Stimulated activated naive CD8-positive, alpha-beta T cell treated with anti-CD3 and anti-CD28 coated beads, Interleukin-15, Interleukin-2, amounts not matched to agents 100 ng/mL and 50 ng/mL, for 24 hours (primary cell): Measurements from ENCODE around the gene CTNNB1.

Source experiments
- H3K27ac Mint-ChIP-seq: one replicate; pipeline ENCODE4 v1.8.0; 2021; ENCODE audit warnings: mild to moderate bottlenecking, mixed read lengths
- H3K27me3 Mint-ChIP-seq: one replicate; pipeline ENCODE4 v1.8.0; 2021; ENCODE audit warnings: mixed read lengths
- H3K36me3 Mint-ChIP-seq: one replicate; pipeline ENCODE4 v1.8.0; 2021; ENCODE audit warnings: low read depth, mixed read lengths
- H3K4me1 Mint-ChIP-seq: one replicate; pipeline ENCODE4 v1.8.0; 2021; ENCODE audit warnings: low read depth, mixed read lengths
- H3K4me3 Mint-ChIP-seq: one replicate; pipeline ENCODE4 v1.8.0; 2021; ENCODE audit warnings: mild to moderate bottlenecking, mixed read lengths
- H3K9me3 Mint-ChIP-seq: one replicate; pipeline ENCODE4 v1.8.0; 2021; ENCODE audit warnings: mixed read lengths

The CTNNB1 gene

GRCh38 chr3:41200669-41201021 is 1.3 kb downstream of the CTNNB1 start:
- H3K4me1 Mint-ChIP-seq = peaks cover 55% of the 10 kb centered on the region
- peaks cover 25% of the 10 kb centered on the region for H3K36me3 Mint-ChIP-seq
- no peaks in the 10 kb centered on the region for H3K9me3 Mint-ChIP-seq
- H3K27me3 Mint-ChIP-seq = peaks cover 15% of the 10 kb centered on the region
- peak overlapping the region; percentile 80 for H3K27ac Mint-ChIP-seq
- peak overlapping the region; percentile 89 for H3K4me3 Mint-ChIP-seq

DNA sequence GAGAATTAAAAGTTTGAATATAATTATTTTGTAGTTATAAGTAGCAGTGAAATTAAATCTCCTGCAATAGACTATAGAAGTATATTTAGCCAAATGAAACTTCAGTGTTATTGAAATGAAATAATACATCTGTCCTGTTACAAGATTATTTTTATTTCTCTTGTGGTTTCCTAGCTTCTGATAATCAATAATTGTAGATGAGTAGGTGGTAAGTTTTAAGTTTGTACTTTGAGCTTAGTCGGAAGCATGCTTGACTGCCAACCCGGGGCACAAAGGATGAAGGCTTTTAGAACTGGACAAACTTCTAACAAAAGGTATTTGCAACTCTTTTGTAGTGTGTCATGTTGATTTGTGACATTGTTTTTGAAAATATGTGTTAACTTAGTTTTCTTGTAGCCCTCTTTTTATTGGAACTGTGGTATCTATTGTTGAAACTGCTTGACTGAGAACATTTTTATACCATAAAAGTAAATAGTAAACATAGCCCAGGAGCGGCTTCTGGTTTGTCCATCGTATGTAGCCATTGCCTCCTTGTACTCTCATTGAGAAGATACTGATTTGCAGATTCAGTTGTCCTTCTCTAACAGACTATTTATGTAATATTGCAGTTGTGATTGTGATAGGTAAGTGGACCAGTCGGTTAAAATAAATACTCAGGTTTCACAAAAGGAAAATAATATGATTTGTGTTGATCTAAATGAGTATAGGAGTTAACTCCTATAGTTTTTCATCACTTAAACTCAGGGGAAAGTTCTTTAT is 2.9 kb downstream of the CTNNB1 start:
- Mint-ChIP-seq H3K4me1 (peaks cover 71% of the 10 kb centered on the region), H3K9me3 (no peaks in the 10 kb centered on the region), H3K36me3 (peaks cover 25% of the 10 kb centered on the region), H3K27me3 (peaks cover 9% of the 10 kb centered on the region), H3K27ac (peak overlapping the region; percentile 34), H3K4me3 (peak overlapping the region; percentile 89)

- Mint-ChIP-seq H3K4me1 (peaks cover 77% of the 10 kb centered on the region), H3K9me3 (no peaks in the 10 kb centered on the region), H3K4me3 (peak overlapping the region; percentile 89), H3K27ac (peak overlapping the region; percentile 65), H3K27me3 (peaks cover 6% of the 10 kb centered on the region), H3K36me3 (peaks cover 28% of the 10 kb centered on the region)
Measured at GRCh38 chr3:41202834-41203345, 3.6 kb downstream of the CTNNB1 start.

DNA sequence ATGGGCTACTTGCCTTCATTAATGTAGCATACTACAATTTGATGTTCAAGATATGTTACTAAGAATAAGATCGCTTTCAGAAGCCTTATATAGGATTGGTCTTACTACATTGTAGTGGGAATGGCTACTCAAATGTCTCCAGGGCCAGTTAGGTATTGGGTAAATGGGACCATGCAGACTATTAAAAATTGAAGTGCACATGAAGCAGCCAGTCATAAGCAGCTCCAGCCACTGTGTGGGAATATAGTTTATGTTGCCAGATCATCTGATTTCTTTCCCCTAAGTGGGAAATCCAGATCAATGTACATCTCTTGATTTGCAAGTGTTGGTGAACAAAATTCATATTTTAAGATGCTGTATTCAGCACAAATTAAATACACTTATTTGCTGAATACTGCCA is 5.1 kb downstream of the CTNNB1 start:
- H3K36me3 Mint-ChIP-seq = peaks cover 43% of the 10 kb centered on the region
- H3K27ac Mint-ChIP-seq = no peak overlapping the region
- no peaks in the 10 kb centered on the region for H3K27me3 Mint-ChIP-seq
- H3K9me3 Mint-ChIP-seq = no peaks in the 10 kb centered on the region
- peaks cover 88% of the 10 kb centered on the region for H3K4me1 Mint-ChIP-seq
- H3K4me3 Mint-ChIP-seq = no peak overlapping the region

GRCh38 chr3:41205591-41205990 is 6.3 kb downstream of the CTNNB1 start:
- Mint-ChIP-seq H3K27me3 (no peaks in the 10 kb centered on the region), H3K4me3 (peak overlapping the region; percentile 1), H3K27ac (peak overlapping the region; percentile 15), H3K4me1 (peaks cover 92% of the 10 kb centered on the region), H3K9me3 (no peaks in the 10 kb centered on the region), H3K36me3 (peaks cover 46% of the 10 kb centered on the region)

DNA sequence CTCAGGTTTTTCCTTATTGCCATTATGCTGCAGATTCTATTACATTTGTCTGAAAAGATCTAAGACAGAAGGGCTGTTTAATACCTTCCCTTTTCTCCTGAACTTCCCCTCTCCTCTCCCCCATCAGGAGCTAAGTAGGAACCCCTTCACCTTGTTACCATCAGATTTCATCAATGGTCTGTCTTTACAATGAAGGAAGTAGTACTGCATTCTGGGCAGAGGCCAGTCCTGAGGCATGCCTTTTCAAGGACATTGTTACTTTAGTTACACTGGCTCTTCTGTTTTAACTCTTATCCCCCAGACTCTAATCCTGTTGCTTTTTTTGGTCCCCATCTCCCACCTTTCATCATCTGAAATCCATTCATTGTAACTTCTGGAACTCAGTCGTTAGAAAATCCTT is 8.1 kb downstream of the CTNNB1 start:
- no peak overlapping the region for H3K4me3 Mint-ChIP-seq
- H3K9me3 Mint-ChIP-seq = peaks cover 3% of the 10 kb centered on the region
- H3K27ac Mint-ChIP-seq = peak overlapping the region; percentile 31
- H3K36me3 Mint-ChIP-seq = peaks cover 41% of the 10 kb centered on the region
- no peaks in the 10 kb centered on the region for H3K27me3 Mint-ChIP-seq
- H3K4me1 Mint-ChIP-seq = peaks cover 87% of the 10 kb centered on the region

DNA sequence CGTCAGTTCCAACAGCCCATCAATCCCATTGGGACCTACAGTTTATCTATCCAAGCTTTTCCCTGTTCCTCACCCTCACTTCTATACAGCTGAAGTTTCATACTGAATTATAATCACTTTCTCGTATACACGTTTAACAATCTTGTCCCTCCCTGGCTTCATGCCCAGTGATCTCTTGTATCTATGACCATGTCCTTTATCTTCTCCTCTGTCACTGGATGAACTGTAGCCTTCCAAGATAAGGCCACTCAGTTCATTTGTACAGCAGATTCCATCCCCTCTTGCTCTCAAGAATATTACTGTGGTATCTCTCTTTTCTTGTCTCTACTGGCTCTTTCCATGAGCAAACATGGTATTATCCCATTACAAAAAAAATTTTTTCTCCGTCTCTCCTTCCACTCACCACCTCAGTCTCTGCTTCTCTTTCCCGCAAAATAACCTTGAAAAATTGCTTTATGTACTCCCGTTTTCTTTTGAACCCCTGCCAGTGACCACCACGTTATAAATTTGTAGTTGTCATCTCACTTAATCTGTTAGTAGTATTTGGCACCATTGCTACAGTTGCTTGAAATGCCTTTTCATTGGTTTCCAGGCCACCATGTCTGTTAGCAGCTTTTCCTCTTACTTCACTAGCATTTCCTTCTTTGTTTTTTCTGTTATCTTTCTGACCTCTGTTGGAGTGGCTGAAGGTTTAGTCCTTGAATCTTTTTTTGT is 9.4 kb downstream of the CTNNB1 start:
- peaks cover 87% of the 10 kb centered on the region for H3K4me1 Mint-ChIP-seq
- H3K36me3 Mint-ChIP-seq = peaks cover 38% of the 10 kb centered on the region
- peaks cover 3% of the 10 kb centered on the region for H3K9me3 Mint-ChIP-seq
- peak overlapping the region; percentile 77 for H3K27ac Mint-ChIP-seq
- H3K27me3 Mint-ChIP-seq = no peaks in the 10 kb centered on the region
- H3K4me3 Mint-ChIP-seq = no peak overlapping the region

DNA sequence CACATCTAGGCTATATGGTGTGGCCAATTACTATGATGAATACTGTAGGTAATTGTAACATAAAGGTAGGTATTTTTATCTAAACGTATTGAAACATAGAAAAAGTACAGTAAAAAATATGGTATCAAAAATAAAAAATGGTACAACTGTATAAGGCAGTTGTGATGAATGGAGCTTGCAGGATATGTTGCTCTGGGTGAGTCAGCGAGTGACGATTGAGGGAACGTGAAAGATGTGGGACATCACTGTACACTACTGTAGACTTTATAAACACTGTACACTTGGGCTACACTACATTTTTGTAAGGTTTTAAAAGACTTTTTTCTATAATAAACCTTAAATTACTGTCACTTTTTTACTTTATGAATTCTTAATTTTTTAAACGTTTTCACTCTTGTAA is 10.3 kb downstream of the CTNNB1 start:
- no peak overlapping the region for H3K4me3 Mint-ChIP-seq
- no peaks in the 10 kb centered on the region for H3K27me3 Mint-ChIP-seq
- H3K27ac Mint-ChIP-seq = no peak overlapping the region
- peaks cover 35% of the 10 kb centered on the region for H3K36me3 Mint-ChIP-seq
- H3K4me1 Mint-ChIP-seq = peaks cover 87% of the 10 kb centered on the region
- H3K9me3 Mint-ChIP-seq = peaks cover 3% of the 10 kb centered on the region

GRCh38 chr3:41210966-41211365 is 11.7 kb downstream of the CTNNB1 start:
- no peak overlapping the region for H3K4me3 Mint-ChIP-seq
- H3K4me1 Mint-ChIP-seq = peaks cover 86% of the 10 kb centered on the region
- H3K27ac Mint-ChIP-seq = no peak overlapping the region
- H3K27me3 Mint-ChIP-seq = no peaks in the 10 kb centered on the region
- H3K9me3 Mint-ChIP-seq = peaks cover 3% of the 10 kb centered on the region
- peaks cover 39% of the 10 kb centered on the region for H3K36me3 Mint-ChIP-seq

DNA sequence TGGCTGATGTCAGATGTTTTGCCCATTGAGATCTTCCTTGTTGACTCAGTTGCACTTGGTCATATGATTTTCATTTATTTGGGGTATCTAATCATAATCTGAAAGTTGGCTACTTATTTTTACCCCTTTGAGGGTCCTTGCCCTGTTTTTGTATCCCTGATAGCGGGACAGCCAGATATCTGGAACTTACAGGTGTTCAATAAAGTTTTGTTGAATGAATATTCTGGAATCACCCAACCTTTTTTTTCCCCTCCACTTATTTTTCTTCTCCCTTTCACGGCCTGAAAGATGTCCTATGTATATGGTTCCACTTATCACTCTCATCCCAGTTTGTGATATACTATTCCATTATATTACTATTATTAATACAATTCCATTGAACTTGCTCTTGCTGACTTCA is 12.8 kb downstream of the CTNNB1 start:
- peaks cover 43% of the 10 kb centered on the region for H3K36me3 Mint-ChIP-seq
- peak overlapping the region; percentile 14 for H3K27ac Mint-ChIP-seq
- H3K4me1 Mint-ChIP-seq = peaks cover 85% of the 10 kb centered on the region
- no peak overlapping the region for H3K4me3 Mint-ChIP-seq
- H3K9me3 Mint-ChIP-seq = peaks cover 3% of the 10 kb centered on the region
- H3K27me3 Mint-ChIP-seq = no peaks in the 10 kb centered on the region

DNA sequence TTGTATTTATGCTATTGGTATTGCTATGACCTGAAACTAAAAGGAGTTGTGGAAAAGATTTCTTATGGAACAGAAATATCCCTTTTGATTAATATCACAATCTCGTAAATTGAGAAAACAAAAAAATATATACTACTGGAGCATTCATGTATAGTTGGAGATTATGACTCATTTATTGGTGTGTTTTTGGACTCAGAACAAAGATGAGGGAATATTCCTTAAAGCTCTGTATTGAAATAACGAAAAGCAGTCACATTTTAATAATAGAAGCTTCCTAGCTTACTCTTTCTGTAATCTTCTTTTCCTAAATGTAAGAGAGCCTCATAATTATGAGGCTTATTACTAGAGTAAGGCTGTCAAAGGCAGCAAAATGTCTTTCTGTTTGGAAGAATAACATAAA is 14.3 kb downstream of the CTNNB1 start:
- Mint-ChIP-seq H3K9me3 (peaks cover 3% of the 10 kb centered on the region), H3K4me3 (no peak overlapping the region), H3K27ac (no peak overlapping the region), H3K4me1 (peaks cover 82% of the 10 kb centered on the region), H3K27me3 (no peaks in the 10 kb centered on the region), H3K36me3 (peaks cover 34% of the 10 kb centered on the region)

DNA sequence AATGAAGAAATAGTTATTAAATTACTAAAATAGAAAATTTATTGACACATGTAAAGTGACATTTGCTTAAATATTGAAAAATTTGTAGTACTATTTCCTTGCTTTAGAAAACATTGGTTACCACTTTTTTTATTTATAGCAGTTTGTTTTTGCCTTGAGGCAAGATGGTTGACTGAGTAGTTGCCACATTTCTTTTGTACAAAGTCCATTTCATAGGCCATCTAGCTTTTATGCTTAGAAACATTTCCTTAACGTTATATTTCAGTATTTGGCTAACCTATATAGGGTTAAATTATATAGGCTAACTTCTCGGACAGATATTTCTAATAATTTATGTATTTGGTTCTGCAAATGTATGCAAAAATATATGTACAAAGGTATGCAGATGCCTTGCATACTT is 17.1 kb downstream of the CTNNB1 start:
- Mint-ChIP-seq H3K4me1 (peaks cover 93% of the 10 kb centered on the region), H3K4me3 (no peak overlapping the region), H3K27me3 (no peaks in the 10 kb centered on the region), H3K36me3 (peaks cover 19% of the 10 kb centered on the region), H3K27ac (no peak overlapping the region), H3K9me3 (peaks cover 3% of the 10 kb centered on the region)

DNA sequence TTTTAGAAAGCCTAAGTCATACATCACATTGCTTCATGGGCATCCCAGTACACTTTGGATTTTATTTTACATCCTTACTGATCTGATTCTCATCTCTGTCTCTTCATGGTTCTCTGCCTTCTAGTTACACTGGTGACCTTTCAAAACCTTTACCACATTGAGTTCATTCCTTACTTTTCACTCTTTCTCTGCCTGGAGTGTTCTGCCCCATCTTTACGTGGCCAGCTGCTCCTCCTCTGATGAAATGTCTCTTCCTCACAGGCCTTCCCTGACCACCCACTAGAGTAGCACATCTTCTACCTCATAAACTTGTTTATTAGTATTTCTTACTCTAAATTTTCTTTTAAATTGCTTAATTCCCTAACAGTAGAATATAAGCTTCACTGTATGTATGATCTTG is 17.7 kb downstream of the CTNNB1 start:
- Mint-ChIP-seq H3K36me3 (peaks cover 17% of the 10 kb centered on the region), H3K9me3 (peaks cover 2% of the 10 kb centered on the region), H3K27me3 (no peaks in the 10 kb centered on the region), H3K4me1 (peaks cover 93% of the 10 kb centered on the region), H3K27ac (peak overlapping the region; percentile 71), H3K4me3 (no peak overlapping the region)

- H3K27ac Mint-ChIP-seq = no peak overlapping the region
- peaks cover 24% of the 10 kb centered on the region for H3K36me3 Mint-ChIP-seq
- peaks cover 84% of the 10 kb centered on the region for H3K4me1 Mint-ChIP-seq
- no peaks in the 10 kb centered on the region for H3K27me3 Mint-ChIP-seq
- H3K4me3 Mint-ChIP-seq = no peak overlapping the region
- H3K9me3 Mint-ChIP-seq = no peaks in the 10 kb centered on the region
Measured at GRCh38 chr3:41219424-41219823, 20.1 kb downstream of the CTNNB1 start.

DNA sequence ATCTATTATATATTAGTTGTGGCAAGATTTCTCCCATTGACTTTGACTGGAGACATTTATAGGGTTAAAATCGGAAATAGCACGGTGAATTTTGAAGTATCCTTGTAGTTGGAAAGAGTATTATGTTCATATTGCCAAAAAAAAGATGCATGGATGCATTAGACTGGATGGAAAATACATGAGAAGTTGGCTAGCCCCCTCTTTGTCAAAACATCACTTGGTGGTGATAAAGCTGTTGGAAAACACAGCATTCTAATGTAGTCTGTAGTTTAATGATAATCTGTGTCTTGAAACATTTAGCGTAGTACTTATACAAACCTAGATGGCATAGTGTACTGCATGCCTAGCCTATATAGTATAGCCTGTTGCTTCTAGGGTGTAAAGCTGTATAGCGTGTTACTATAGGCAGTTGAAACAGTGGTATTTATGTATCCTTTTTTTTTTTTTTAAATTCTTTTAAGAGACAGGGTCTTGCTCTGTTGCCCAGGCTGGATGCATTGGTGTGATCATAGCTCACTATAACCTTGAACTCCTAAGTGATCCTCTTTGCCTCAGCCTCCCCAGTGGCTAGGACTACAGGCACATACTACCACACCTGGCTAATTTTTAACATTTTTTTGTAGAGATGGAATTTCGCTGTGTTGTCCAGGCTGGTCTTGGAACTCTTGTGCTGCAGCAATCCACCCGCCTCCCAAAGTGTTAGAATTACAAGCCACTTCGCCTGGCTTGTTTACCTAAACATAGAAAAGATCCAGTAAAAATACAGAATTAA is 21.8 kb downstream of the CTNNB1 start:
- Mint-ChIP-seq H3K4me1 (peaks cover 71% of the 10 kb centered on the region), H3K27ac (peak overlapping the region; percentile 41), H3K9me3 (no peaks in the 10 kb centered on the region), H3K4me3 (no peak overlapping the region), H3K36me3 (peaks cover 37% of the 10 kb centered on the region), H3K27me3 (no peaks in the 10 kb centered on the region)
